Mesothelial cell of epicardium (in vitro differentiated cells): ENCODE measurements around the gene ZBED2. TPM values are rescaled to one million over a fixed set of nuclear protein-coding genes. Genes with fewer than 3 reads are reported as not detected.

Experiments used
- DNase-seq, 2 experiments: peaks; one replicate each; pipeline ENCODE4 v3.0.0; 2021; ENCODE audit warnings: low spot score in 2 of 2; ENCODE audit not compliant: unreplicated experiment in 2 of 2
- H3K27ac Mint-ChIP-seq: 2 replicates; pipeline ENCODE4 v1.8.0; 2021; ENCODE audit warnings: mixed read lengths
- H3K27me3 Mint-ChIP-seq: 2 replicates; pipeline ENCODE4 v1.8.0; 2021; ENCODE audit warnings: low read depth, mixed read lengths
- H3K36me3 Mint-ChIP-seq: 2 replicates; pipeline ENCODE4 v1.8.0; 2021; ENCODE audit warnings: mixed read lengths
- H3K4me1 Mint-ChIP-seq: 2 replicates; pipeline ENCODE4 v1.8.0; 2021; ENCODE audit warnings: mixed read lengths
- H3K4me3 Mint-ChIP-seq: 2 replicates; pipeline ENCODE4 v1.8.0; 2021; ENCODE audit warnings: mild to moderate bottlenecking, moderate library complexity, mixed read lengths
- H3K9me3 Mint-ChIP-seq: 2 replicates; pipeline ENCODE4 v1.8.0; 2021; ENCODE audit warnings: mixed read lengths
- CTCF ChIP-seq: fragments of 200-600 bp; sonication (generic); IDR thresholded peaks from one replicate; pipeline ENCODE4 v1.5.0; 2021; ENCODE audit warnings: antibody characterized with exemption; ENCODE audit not compliant: unreplicated experiment
- total RNA-seq: library from RNA; stranded (reverse); gene quantifications from 3 replicates; pipeline ENCODE4 v1.2.1, GENCODE V29; 2021

ZBED2 gene
- total RNA-seq, 1 donor from 2014 or later = not detected

- H3K4me3 Mint-ChIP-seq = no peak overlapping the region
- no peaks in the 10 kb centered on the region for H3K27me3 Mint-ChIP-seq
- no peaks in the 10 kb centered on the region for H3K4me1 Mint-ChIP-seq
- no peak for DNase-seq
- H3K9me3 Mint-ChIP-seq = no peaks in the 10 kb centered on the region
- H3K36me3 Mint-ChIP-seq = no peaks in the 10 kb centered on the region
- no peak for TF ChIP-seq CTCF
- no peak overlapping the region for H3K27ac Mint-ChIP-seq
Measured at GRCh38 chr3:111616417-111617105, 21.4 kb upstream of the ZBED2 start.

GRCh38 chr3:111615880-111616279 is 20.7 kb upstream of the ZBED2 start:
- DNase-seq = no peak
- no peaks in the 10 kb centered on the region for H3K27me3 Mint-ChIP-seq
- H3K36me3 Mint-ChIP-seq = no peaks in the 10 kb centered on the region
- no peaks in the 10 kb centered on the region for H3K4me1 Mint-ChIP-seq
- H3K4me3 Mint-ChIP-seq = no peak overlapping the region
- H3K27ac Mint-ChIP-seq = no peak overlapping the region
- TF ChIP-seq CTCF = no peak
- H3K9me3 Mint-ChIP-seq = no peaks in the 10 kb centered on the region

GRCh38 chr3:111613294-111613693 is 18.1 kb upstream of the ZBED2 start:
- Mint-ChIP-seq H3K27me3 (no peaks in the 10 kb centered on the region), H3K27ac (no peak overlapping the region), H3K9me3 (no peaks in the 10 kb centered on the region), H3K36me3 (no peaks in the 10 kb centered on the region), H3K4me3 (no peak overlapping the region), H3K4me1 (peaks cover 6% of the 10 kb centered on the region)
- TF ChIP-seq CTCF = no peak
- no peak for DNase-seq

GRCh38 chr3:111610612-111611054 is 15.5 kb upstream of the ZBED2 start:
- no peaks in the 10 kb centered on the region for H3K36me3 Mint-ChIP-seq
- no peaks in the 10 kb centered on the region for H3K27me3 Mint-ChIP-seq
- H3K27ac Mint-ChIP-seq = no peak overlapping the region
- no peak for TF ChIP-seq CTCF
- no peaks in the 10 kb centered on the region for H3K9me3 Mint-ChIP-seq
- H3K4me3 Mint-ChIP-seq = no peak overlapping the region
- DNase-seq = no peak
- H3K4me1 Mint-ChIP-seq = peaks cover 12% of the 10 kb centered on the region

GRCh38 chr3:111610189-111610588 is 15.0 kb upstream of the ZBED2 start:
- peaks cover 12% of the 10 kb centered on the region for H3K4me1 Mint-ChIP-seq
- H3K27ac Mint-ChIP-seq = no peak overlapping the region
- H3K36me3 Mint-ChIP-seq = no peaks in the 10 kb centered on the region
- H3K27me3 Mint-ChIP-seq = no peaks in the 10 kb centered on the region
- no peaks in the 10 kb centered on the region for H3K9me3 Mint-ChIP-seq
- DNase-seq = no peak
- TF ChIP-seq CTCF = no peak
- no peak overlapping the region for H3K4me3 Mint-ChIP-seq
